ENCODE results near the gene RNF121. TPM values are rescaled to one million over a fixed set of nuclear protein-coding genes. Genes with fewer than 3 reads are reported as not detected.

The RNF121 gene
- total and polyA plus RNA-seq, 2 of the 13 experiments (the other 11 are each of a cell fraction or from before 2014, with no cell fraction given) = 28.6 to 44.3 TPM

DNA sequence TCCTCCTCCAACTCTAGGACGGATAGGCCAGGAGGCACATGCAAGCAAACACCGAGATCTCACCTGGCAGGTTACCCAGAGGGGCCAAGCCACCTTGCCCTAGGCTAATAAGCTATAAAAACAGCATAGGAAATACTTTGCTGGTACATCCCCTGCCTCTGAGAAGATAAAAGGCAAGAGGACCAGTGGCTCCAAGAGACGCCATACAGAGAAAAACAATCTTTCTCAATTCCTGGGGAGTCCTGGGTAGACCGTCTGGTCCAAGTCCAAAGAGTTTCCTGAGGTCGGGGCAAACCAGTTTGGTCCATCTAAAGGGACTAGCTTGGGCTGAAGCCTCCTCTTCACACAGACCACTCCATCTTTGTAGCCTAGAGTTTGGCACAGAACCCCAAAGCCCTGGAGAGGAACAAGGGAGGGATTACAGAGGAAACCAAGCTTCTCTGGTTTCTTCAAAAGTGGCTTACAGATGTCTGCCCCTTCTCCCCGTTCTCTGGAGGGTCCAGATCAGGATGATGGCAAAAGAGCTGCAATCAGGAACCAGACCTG is 111.1 kb downstream of the RNF121 start:
- H3K27me3 ChIP-seq (ENCODE audit: control insufficient read depth in 1 of 2, insufficient read depth in 2 of 2, low read length in 2 of 2) = no peaks in the 10 kb centered on the region; a peak in 1 of 5 replicates
- no TSS peak for BruUV-seq (replicated peaks)
- DNase-seq (ENCODE audit: low spot score) (no peak), FAIRE-seq (no peak), ATAC-seq (no peak)
- peak overlapping the region; percentile 76 for H3K9ac ChIP-seq (ENCODE audit: insufficient read depth, low read depth, low read length)
- intact Hi-C loops (cut with micrococcal nuclease; ENCODE audit: unreplicated experiment) (no loop called here), in situ Hi-C loops (cut with HindIII; ENCODE audit: extremely low pct_ligation_motif_present, low pct_unique_long_range_greater_than_20kb) (no loop called here)
- peak overlapping the region; percentile 56 to 77 (median 62) for H3K4me3 ChIP-seq (replicated peaks in 1 of 3; ENCODE audit: insufficient read depth in 1 of 3, low read depth in 2 of 3, low read length in 3 of 3)
- H3K36me3 ChIP-seq (replicated peaks in 1 of 2; ENCODE audit: control insufficient read depth in 1 of 2, insufficient read depth in 2 of 2, low read length in 2 of 2) = peaks cover 2 to 8% of the 10 kb centered on the region in 2 experiments; a peak in 3 of 5 replicates
- H2AFZ ChIP-seq (ENCODE audit: low read length) = no peak overlapping the region
- POLR2A ChIA-PET = interaction anchor here (0.7 to 4.1 kb wide), 20 partner anchors 7 to 111 kb away, joined by 3 to 37 read pairs (median 7); partner anchors contain the start of genes ANAPC15, LAMTOR1, LRRC51 and RNF121
- TF ChIP-seq ZNF205 (CRISPR knock-in tag; IDR thresholded peaks at IDR 0.05) (no peak), THAP7 (CRISPR knock-in tag; IDR thresholded peaks at IDR 0.05) (no peak), DMTF1 (CRISPR knock-in tag; IDR thresholded peaks at IDR 0.05) (no peak), SNAPC2 (CRISPR knock-in tag; IDR thresholded peaks at IDR 0.05) (0 out of 2 replicates have a peak, but pooled peaks have one; percentile 57)
- TF ChIP-seq, protein P1, sequence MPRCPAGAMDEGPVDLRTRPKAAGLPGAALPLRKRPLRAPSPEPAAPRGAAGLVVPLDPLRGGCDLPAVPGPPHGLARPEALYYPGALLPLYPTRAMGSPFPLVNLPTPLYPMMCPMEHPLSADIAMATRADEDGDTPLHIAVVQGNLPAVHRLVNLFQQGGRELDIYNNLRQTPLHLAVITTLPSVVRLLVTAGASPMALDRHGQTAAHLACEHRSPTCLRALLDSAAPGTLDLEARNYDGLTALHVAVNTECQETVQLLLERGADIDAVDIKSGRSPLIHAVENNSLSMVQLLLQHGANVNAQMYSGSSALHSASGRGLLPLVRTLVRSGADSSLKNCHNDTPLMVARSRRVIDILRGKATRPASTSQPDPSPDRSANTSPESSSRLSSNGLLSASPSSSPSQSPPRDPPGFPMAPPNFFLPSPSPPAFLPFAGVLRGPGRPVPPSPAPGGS (CRISPR knock-in tag; IDR thresholded peaks at IDR 0.05) = no peak
- TF ChIP-seq, protein P2, sequence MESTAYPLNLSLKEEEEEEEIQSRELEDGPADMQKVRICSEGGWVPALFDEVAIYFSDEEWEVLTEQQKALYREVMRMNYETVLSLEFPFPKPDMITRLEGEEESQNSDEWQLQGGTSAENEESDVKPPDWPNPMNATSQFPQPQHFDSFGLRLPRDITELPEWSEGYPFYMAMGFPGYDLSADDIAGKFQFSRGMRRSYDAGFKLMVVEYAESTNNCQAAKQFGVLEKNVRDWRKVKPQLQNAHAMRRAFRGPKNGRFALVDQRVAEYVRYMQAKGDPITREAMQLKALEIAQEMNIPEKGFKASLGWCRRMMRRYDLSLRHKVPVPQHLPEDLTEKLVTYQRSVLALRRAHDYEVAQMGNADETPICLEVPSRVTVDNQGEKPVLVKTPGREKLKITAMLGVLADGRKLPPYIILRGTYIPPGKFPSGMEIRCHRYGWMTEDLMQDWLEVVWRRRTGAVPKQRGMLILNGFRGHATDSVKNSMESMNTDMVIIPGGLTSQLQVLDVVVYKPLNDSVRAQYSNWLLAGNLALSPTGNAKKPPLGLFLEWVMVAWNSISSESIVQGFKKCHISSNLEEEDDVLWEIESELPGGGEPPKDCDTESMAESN (CRISPR knock-in tag; conservative IDR thresholded peaks at IDR 0.05) = peak; percentile 5; the same call in 1 of the 2 replicates
- TF ChIP-seq, protein P3, sequence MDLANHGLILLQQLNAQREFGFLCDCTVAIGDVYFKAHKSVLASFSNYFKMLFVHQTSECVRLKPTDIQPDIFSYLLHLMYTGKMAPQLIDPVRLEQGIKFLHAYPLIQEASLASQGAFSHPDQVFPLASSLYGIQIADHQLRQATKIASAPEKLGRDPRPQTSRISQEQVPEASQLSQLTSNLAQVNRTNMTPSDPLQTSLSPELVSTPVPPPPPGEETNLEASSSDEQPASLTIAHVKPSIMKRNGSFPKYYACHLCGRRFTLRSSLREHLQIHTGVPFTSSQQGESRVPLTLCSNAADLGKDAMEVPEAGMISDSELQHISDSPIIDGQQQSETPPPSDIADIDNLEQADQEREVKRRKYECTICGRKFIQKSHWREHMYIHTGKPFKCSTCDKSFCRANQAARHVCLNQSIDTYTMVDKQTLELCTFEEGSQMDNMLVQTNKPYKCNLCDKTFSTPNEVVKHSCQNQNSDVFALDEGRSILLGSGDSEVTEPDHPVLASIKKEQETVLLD (CRISPR knock-in tag; IDR thresholded peaks at IDR 0.05; ENCODE audit: low read depth) = no peak
- 68% methylated on average over 5 of the region's 6 CpGs for WGBS (ENCODE audit: low lambda C conversion rate)
- H3K4me1 ChIP-seq (ENCODE audit: insufficient read depth, low read length) = peaks cover 54% of the 10 kb centered on the region
- peaks cover 63% of the 10 kb centered on the region for H3K79me2 ChIP-seq (ENCODE audit: insufficient read depth, low read length)
- peak overlapping the region; percentile 86 for H3K27ac ChIP-seq (ENCODE audit: extremely low read length, insufficient read depth, low read length)
- no peaks in the 10 kb centered on the region for H4K20me1 ChIP-seq (ENCODE audit: insufficient read depth, low read length)
- H3K4me2 ChIP-seq (ENCODE audit: low read depth, low read length) = peak overlapping the region; percentile 97
- CTCF ChIA-PET (ENCODE audit: low intra/inter-chr PET ratio, low total read pairs) = no interaction called here
- H3K9me3 ChIP-seq (ENCODE audit: low read length) = no peaks in the 10 kb centered on the region

Data from HepG2 (cell line).